ENCODE data around the gene SOCS6.

SOCS6 gene

GRCh38 chr18:70288851-70289328, at the start of gene SOCS6:
SOCS6 (plus strand) TSS chr18:70289045; CDS start chr18:70324669, 35,624 bp downstream.
- TF ChIP-seq ESRRG (CRISPR knock-in tag; IDR thresholded peaks at IDR 0.05) (no peak), ZFP30 (CRISPR knock-in tag; IDR thresholded peaks at IDR 0.05) (no peak), PPARA (CRISPR knock-in tag; IDR thresholded peaks at IDR 0.05; ENCODE audit: borderline replicate concordance) (no peak), ZFP3 (CRISPR knock-in tag; IDR thresholded peaks at IDR 0.05) (no peak)
- ATAC-seq: peak; percentile 56

- TF ChIP-seq CSRNP3 (CRISPR knock-in tag; IDR thresholded peaks at IDR 0.05) (no peak), RARB (CRISPR knock-in tag; IDR thresholded peaks at IDR 0.05) (no peak), TOX (CRISPR knock-in tag; IDR thresholded peaks at IDR 0.05; ENCODE audit: borderline replicate concordance) (no peak), ARNTL (CRISPR knock-in tag; IDR thresholded peaks at IDR 0.05; ENCODE audit: borderline replicate concordance, low read depth) (no peak), BACH2 (CRISPR knock-in tag; IDR thresholded peaks at IDR 0.05; ENCODE audit: borderline replicate concordance) (no peak), CSDC2 (CRISPR knock-in tag; IDR thresholded peaks at IDR 0.05) (no peak)
- ATAC-seq: no peak
Measured at GRCh38 chr18:70243131-70243929, 45.5 kb upstream of the SOCS6 start.

- peak; percentile 54 for ATAC-seq
- no peak for TF ChIP-seq TSHZ2 (CRISPR knock-in tag; IDR thresholded peaks at IDR 0.05)
- TF ChIP-seq PATZ1 (CRISPR knock-in tag; IDR thresholded peaks at IDR 0.05; ENCODE audit: borderline replicate concordance): no peak
- TF ChIP-seq CREB5 (CRISPR knock-in tag; IDR thresholded peaks at IDR 0.05; ENCODE audit: low read depth): no peak
- no peak for TF ChIP-seq OSR1 (CRISPR knock-in tag; IDR thresholded peaks at IDR 0.05)
- no peak for TF ChIP-seq SNAI2 (CRISPR knock-in tag; IDR thresholded peaks at IDR 0.05)
- no peak for TF ChIP-seq CSDC2 (CRISPR knock-in tag; IDR thresholded peaks at IDR 0.05)
- no peak for TF ChIP-seq POU6F1 (CRISPR knock-in tag; IDR thresholded peaks at IDR 0.05; ENCODE audit: borderline replicate concordance, low read depth)
- TF ChIP-seq CSRNP3 (CRISPR knock-in tag; IDR thresholded peaks at IDR 0.05): no peak
- TF ChIP-seq ZNF70 (CRISPR knock-in tag; IDR thresholded peaks at IDR 0.05): no peak
- TF ChIP-seq ESRRG (CRISPR knock-in tag; IDR thresholded peaks at IDR 0.05): no peak
- TF ChIP-seq TCF4 (CRISPR knock-in tag; IDR thresholded peaks at IDR 0.05; ENCODE audit: borderline replicate concordance): no peak
- TF ChIP-seq GLIS3 (CRISPR knock-in tag; IDR thresholded peaks at IDR 0.05): no peak
- TF ChIP-seq ZNF8 (CRISPR knock-in tag; IDR thresholded peaks at IDR 0.05): no peak
- TF ChIP-seq TOX (CRISPR knock-in tag; IDR thresholded peaks at IDR 0.05; ENCODE audit: borderline replicate concordance): no peak
- no peak for TF ChIP-seq RARB (CRISPR knock-in tag; IDR thresholded peaks at IDR 0.05)
- TF ChIP-seq ZNF565 (CRISPR knock-in tag; conservative IDR thresholded peaks at IDR 0.05; ENCODE audit: low read depth): no peak
- no peak for TF ChIP-seq ZFP3 (CRISPR knock-in tag; IDR thresholded peaks at IDR 0.05)
- no peak for TF ChIP-seq ISL1 (CRISPR knock-in tag; IDR thresholded peaks at IDR 0.05)
- no peak for TF ChIP-seq BACH2 (CRISPR knock-in tag; IDR thresholded peaks at IDR 0.05; ENCODE audit: borderline replicate concordance)
- TF ChIP-seq ZFP30 (CRISPR knock-in tag; IDR thresholded peaks at IDR 0.05): no peak
Measured at GRCh38 chr18:70246061-70246466, 42.8 kb upstream of the SOCS6 start.

All from SK-N-SH treated with all-trans-retinoic acid at 6 μM for 48 hours (cell line).